Neuron (in vitro differentiated cells): ENCODE data around the gene TRAT1.
"Not testable (repeated sequence)": the region's sequence is repeated elsewhere in the genome, so short reads cannot be mapped to it uniquely, and the experiment has no call there.

Source experiments
- H2AFZ ChIP-seq: one replicate; pipeline ENCODE4 v1.6.1; 2013; ENCODE audit warnings: low read depth, mild to moderate bottlenecking, inconsistent platforms, low read length, moderate library complexity
- H3K27me3 ChIP-seq: one replicate; pipeline ENCODE4 v1.6.1; 2013; ENCODE audit warnings: low read length; ENCODE audit not compliant: insufficient read depth
- H3K36me3 ChIP-seq: one replicate; pipeline ENCODE4 v1.6.1; 2013; ENCODE audit warnings: low read length; ENCODE audit not compliant: insufficient read depth
- H3K4me1 ChIP-seq: one replicate; pipeline ENCODE4 v1.6.1; 2013; ENCODE audit warnings: low read length; ENCODE audit not compliant: insufficient read depth
- H3K4me3 ChIP-seq: 2 replicates; pipeline ENCODE4 v1.5.1; 2013; ENCODE audit warnings: mild to moderate bottlenecking, low read length, moderate library complexity
- H3K9me3 ChIP-seq: one replicate; pipeline ENCODE4 v1.6.1; 2013; ENCODE audit warnings: low read length

TRAT1 gene

GRCh38 chr3:108822123-108822897, at the start of gene TRAT1:
Gene TRAT1 (plus strand): TSS chr3:108822786. CDS start chr3:108822928, 142 bp downstream.
- Histone ChIP-seq H3K27me3 (no peaks in the 10 kb centered on the region), H3K4me3 (no peak within 1 kb of the TSS), H2AFZ (no peak within 1 kb of the TSS), H3K4me1 (peaks cover 5% of the 10 kb centered on the region), H3K36me3 (no peaks in the 10 kb centered on the region), H3K9me3 (no peaks in the 10 kb centered on the region)

DNA sequence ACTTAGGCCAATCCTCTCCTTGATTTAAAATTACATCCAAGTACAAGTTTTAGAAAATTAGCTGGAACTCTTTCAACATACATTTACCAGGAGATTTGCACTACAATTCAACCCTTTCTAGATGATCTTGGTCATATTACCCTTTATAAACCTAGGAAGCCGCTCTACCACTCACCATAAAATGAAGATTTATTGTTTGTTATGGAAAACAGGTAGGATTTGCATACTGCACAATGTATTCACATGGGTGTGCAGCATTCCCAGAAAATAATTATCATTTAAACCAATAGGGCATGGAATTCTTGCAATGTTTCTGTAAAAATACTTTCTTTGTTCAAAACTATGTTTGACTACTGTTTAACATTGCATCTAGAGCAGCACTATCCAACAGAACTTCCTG, 46.9 kb upstream of the TRAT1 start:
- H2AFZ ChIP-seq, result no peak overlapping the region
- peaks cover 5% of the 10 kb centered on the region for H3K4me1 ChIP-seq
- H3K4me3 ChIP-seq, result no peak overlapping the region
- H3K36me3 ChIP-seq, result no peaks in the 10 kb centered on the region
- no peaks in the 10 kb centered on the region for H3K27me3 ChIP-seq
- no peaks in the 10 kb centered on the region for H3K9me3 ChIP-seq

DNA sequence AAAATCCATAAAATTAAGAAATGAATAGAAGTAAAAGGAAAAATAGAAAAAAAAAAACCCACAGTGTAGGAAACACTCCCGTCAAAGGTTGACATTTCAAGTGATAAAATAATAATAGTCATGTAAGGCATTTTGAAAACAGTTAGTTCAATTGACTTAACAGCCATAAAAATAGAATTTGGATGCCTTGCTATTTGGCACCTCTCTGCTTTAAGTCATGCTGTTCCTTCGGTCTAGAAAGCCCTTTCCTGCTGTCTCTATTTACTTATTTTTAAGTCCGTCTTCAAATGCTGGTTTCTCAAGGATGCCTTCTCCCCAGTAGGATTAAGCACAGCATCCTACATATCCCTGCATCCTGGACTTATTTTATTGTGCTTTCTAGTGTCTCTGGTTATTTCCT, 43.1 kb upstream of the TRAT1 start:
- Histone ChIP-seq H3K9me3 (no peaks in the 10 kb centered on the region), H3K4me1 (no peaks in the 10 kb centered on the region), H3K27me3 (no peaks in the 10 kb centered on the region), H3K36me3 (no peaks in the 10 kb centered on the region), H3K4me3 (no peak overlapping the region), H2AFZ (no peak overlapping the region)

DNA sequence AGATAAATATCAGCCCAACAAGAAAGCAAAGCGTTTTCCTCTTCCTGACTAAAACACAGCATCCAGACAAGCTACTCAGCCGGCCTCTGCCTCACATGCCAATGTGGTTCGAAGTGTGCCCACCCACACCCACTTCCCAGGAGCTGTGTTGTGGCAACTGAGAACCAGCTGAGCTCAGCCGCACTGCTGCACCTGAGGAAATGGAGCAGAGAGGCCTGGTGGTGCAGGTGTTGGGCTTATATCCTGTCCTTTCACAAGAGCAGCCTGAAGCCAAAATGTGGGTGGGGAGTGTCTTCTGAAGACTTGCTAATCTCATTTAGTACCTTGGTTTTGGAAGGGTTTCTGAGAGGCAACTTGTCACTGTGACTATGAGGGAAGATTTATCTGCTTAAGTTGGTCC, 42.4 kb upstream of the TRAT1 start:
- Histone ChIP-seq H2AFZ (no peak overlapping the region), H3K4me3 (no peak overlapping the region), H3K4me1 (no peaks in the 10 kb centered on the region), H3K9me3 (no peaks in the 10 kb centered on the region), H3K27me3 (no peaks in the 10 kb centered on the region), H3K36me3 (no peaks in the 10 kb centered on the region)

- no peak overlapping the region for H2AFZ ChIP-seq
- H3K4me1 ChIP-seq, result no peaks in the 10 kb centered on the region
- no peak overlapping the region for H3K4me3 ChIP-seq
- H3K9me3 ChIP-seq, result no peaks in the 10 kb centered on the region
- no peaks in the 10 kb centered on the region for H3K36me3 ChIP-seq
- no peaks in the 10 kb centered on the region for H3K27me3 ChIP-seq
These were observed 31.1 kb upstream of the TRAT1 start for GRCh38 chr3:108791473-108791872.

DNA sequence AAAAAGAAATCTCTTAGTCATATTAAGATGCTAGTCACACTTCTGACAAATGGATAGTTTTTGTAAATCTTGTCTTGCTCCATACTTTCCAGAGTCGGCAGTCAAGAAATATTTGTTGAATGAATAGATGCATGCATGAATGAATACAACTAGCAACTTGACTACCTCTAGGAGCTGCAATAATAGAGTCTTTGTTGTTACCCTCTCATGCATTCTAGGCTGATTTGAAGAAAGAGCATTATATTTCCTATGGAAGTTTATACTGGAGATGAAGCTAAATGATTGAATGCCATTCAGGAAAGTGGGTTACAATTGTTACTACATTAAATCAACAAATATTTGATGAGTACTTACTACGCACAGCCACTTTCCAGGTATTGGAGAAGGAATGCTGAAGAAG, 18.1 kb upstream of the TRAT1 start:
- H2AFZ ChIP-seq, result no peak overlapping the region
- H3K9me3 ChIP-seq, result no peaks in the 10 kb centered on the region
- no peaks in the 10 kb centered on the region for H3K36me3 ChIP-seq
- H3K27me3 ChIP-seq, result no peaks in the 10 kb centered on the region
- no peak overlapping the region for H3K4me3 ChIP-seq
- peaks cover 8% of the 10 kb centered on the region for H3K4me1 ChIP-seq

DNA sequence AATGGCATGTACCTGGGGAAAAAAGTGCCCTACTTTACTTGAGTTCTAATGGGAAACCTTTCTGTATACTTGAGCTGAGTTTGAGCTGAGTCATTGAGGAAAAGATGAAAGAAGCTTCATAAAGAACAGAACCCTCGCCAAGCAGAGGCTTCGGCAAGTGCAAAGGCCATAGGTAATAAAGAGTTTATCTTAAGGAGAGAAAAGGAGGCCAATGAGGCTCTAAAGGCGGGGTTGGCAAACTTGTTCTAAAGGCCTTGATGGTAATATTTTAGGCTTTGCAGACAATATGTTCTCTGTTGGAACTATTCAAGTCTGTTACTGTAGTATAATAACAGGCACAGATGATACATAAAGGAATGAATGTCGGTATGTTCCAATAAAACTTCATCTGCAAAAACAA, 17.6 kb upstream of the TRAT1 start:
- Histone ChIP-seq H3K27me3 (no peaks in the 10 kb centered on the region), H3K4me1 (peaks cover 8% of the 10 kb centered on the region), H3K36me3 (no peaks in the 10 kb centered on the region), H2AFZ (no peak overlapping the region), H3K9me3 (no peaks in the 10 kb centered on the region), H3K4me3 (no peak overlapping the region)

DNA sequence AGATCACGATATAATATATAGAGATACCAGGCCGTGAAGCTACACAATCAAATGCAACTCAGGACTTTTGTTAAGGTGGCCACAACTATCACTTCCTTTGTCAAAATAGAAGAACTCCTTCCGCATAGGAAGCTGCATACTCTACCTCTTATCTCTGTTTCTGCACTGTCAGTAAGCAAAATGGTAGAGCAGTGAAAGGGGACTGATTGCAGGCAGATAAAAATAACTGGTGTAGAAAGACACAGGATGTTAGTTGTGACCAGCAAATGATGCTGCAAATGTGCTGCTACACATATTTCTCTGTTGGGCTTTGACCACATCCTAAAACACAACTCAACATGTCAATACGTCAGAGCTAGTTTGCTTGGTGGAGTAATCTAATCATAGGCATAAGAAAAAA, 16.3 kb upstream of the TRAT1 start:
- no peaks in the 10 kb centered on the region for H3K27me3 ChIP-seq
- H3K36me3 ChIP-seq, result no peaks in the 10 kb centered on the region
- peaks cover 8% of the 10 kb centered on the region for H3K4me1 ChIP-seq
- no peaks in the 10 kb centered on the region for H3K9me3 ChIP-seq
- H2AFZ ChIP-seq, result no peak overlapping the region
- H3K4me3 ChIP-seq, result no peak overlapping the region

- Histone ChIP-seq H3K27me3 (no peaks in the 10 kb centered on the region), H3K4me1 (no peaks in the 10 kb centered on the region), H3K4me3 (no peak overlapping the region), H3K9me3 (no peaks in the 10 kb centered on the region), H2AFZ (no peak overlapping the region), H3K36me3 (no peaks in the 10 kb centered on the region)
These were observed 4.2 kb upstream of the TRAT1 start for GRCh38 chr3:108818404-108818803.

DNA sequence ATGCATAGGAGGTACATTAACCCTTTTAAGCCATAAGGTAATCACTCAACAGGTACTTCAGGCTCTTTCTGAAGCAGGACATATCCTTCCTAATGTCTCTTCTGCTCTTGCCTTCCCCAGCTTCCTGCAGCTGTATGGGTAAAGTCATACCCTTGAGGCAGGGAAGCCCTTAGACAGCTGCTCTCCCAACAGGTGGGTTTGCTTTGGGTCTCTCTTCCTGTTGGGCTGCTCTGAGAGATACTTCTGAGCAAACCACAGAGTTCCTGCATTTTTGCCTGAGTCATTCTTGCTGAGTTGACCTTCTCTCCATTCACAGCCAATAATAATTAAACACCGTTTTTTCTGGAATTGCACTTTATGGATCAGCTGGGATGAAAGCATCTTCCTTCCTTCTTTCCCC, 2.0 kb upstream of the TRAT1 start:
- Histone ChIP-seq H2AFZ (no peak overlapping the region), H3K36me3 (no peaks in the 10 kb centered on the region), H3K4me3 (no peak overlapping the region), H3K9me3 (no peaks in the 10 kb centered on the region), H3K4me1 (no peaks in the 10 kb centered on the region), H3K27me3 (no peaks in the 10 kb centered on the region)

DNA sequence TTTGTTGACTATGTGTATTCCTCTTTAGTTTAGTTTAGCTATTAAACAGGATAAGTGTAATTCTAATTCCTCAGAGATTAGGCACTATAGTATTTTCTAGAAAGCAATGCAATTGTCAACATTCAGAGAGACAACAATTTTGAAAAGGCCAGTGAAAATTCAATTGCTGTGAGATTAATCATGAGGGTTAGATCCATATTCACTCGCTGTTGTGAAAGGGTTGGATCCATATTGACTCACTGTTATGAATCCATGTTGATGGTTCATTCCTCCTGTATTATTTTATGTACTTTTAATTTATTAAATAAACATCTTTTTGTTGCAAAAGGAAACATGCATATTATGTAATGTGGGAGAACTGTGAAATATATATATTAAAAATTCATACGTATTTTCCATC, 641 bp downstream of the TRAT1 start:
- H3K36me3 ChIP-seq, result no peaks in the 10 kb centered on the region
- no peak overlapping the region for H2AFZ ChIP-seq
- H3K4me1 ChIP-seq, result peaks cover 5% of the 10 kb centered on the region
- no peak overlapping the region for H3K4me3 ChIP-seq
- no peaks in the 10 kb centered on the region for H3K27me3 ChIP-seq
- no peaks in the 10 kb centered on the region for H3K9me3 ChIP-seq

- not testable (repeated sequence) for H2AFZ ChIP-seq, H3K4me1 ChIP-seq, H3K36me3 ChIP-seq, H3K27me3 ChIP-seq, H3K4me3 ChIP-seq, H3K9me3 ChIP-seq
These were observed 1.2 kb downstream of the TRAT1 start for GRCh38 chr3:108823803-108824202.

GRCh38 chr3:108826309-108827187, 4.0 kb downstream of the TRAT1 start:
- no peaks in the 10 kb centered on the region for H3K9me3 ChIP-seq

More at GRCh38 chr3:108826309-108827187, 4.0 kb downstream of the TRAT1 start:
- Histone ChIP-seq H3K36me3 (no peaks in the 10 kb centered on the region), H3K4me1 (peaks cover 12% of the 10 kb centered on the region), H3K4me3 (no peak overlapping the region), H3K27me3 (no peaks in the 10 kb centered on the region), H2AFZ (no peak overlapping the region)
